Liver (tissue), 9 donors: ENCODE results near the gene CCR7. TPM values are rescaled to one million over a fixed set of nuclear protein-coding genes. Genes with fewer than 3 reads are reported as not detected.

Experiments used
- DNase-seq: peaks from one replicate; pipeline ENCODE4 v3.0.0-alpha.2; 2017; ENCODE audit warnings: low spot score
- H3K27ac ChIP-seq, 2 donors: one replicate each; pipeline ENCODE4 v1.7.0; 2013; ENCODE audit warnings: inconsistent platforms in 2 of 2, low read length in 2 of 2, control low read depth in 1 of 2, low read depth in 1 of 2, mild to moderate bottlenecking in 1 of 2
- H3K27me3 ChIP-seq, 4 donors: one replicate each; pipeline versions ENCODE4 v1.6.1 to v1.7.0; 2013; ENCODE audit warnings: low read length in 3 of 4, inconsistent platforms in 1 of 4, mild to moderate bottlenecking in 1 of 4, moderate library complexity in 1 of 4; ENCODE audit not compliant: control insufficient read depth in 4 of 4, insufficient read depth in 4 of 4
- H3K36me3 ChIP-seq, 4 donors: one replicate each; pipeline versions ENCODE4 v1.6.1 to v1.7.0; 2013; ENCODE audit warnings: low read length in 3 of 4, mild to moderate bottlenecking in 3 of 4, low read depth in 1 of 4, moderate library complexity in 1 of 4; ENCODE audit not compliant: control insufficient read depth in 4 of 4, insufficient read depth in 3 of 4
- H3K4me1 ChIP-seq, 4 donors: one replicate each; pipeline versions ENCODE4 v1.6.1 to v1.7.0; 2013; ENCODE audit warnings: low read length in 3 of 4, mild to moderate bottlenecking in 3 of 4, moderate library complexity in 1 of 4; ENCODE audit not compliant: control insufficient read depth in 4 of 4, insufficient read depth in 4 of 4
- H3K4me3 ChIP-seq, 3 donors: one replicate each; pipeline versions ENCODE4 v1.6.1 to v1.7.0; 2013; ENCODE audit warnings: low read length in 3 of 3, control low read depth in 1 of 3, low read depth in 1 of 3, mild to moderate bottlenecking in 1 of 3
- H3K9ac ChIP-seq, 2 donors: one replicate each; pipeline ENCODE4 v1.7.0; 2013; ENCODE audit warnings: low read length in 2 of 2, mild to moderate bottlenecking in 2 of 2, moderate library complexity in 2 of 2, control low read depth in 1 of 2, low read depth in 1 of 2
- H3K9me3 ChIP-seq, 4 donors: one replicate each; pipeline versions ENCODE4 v1.6.1 to v1.7.0; 2013; ENCODE audit warnings: low read length in 3 of 4; ENCODE audit not compliant: control insufficient read depth in 4 of 4
- EGR1 ChIP-seq, 2 donors: IDR thresholded peaks; 2 replicates each; pipeline ENCODE4 v1.6.1; 2016 to 2018; ENCODE audit warnings: antibody characterized with exemption in 2 of 2, low read depth in 2 of 2
- FOXA1 ChIP-seq: IDR thresholded peaks from 2 replicates; pipeline ENCODE4 v1.6.1; 2016; ENCODE audit warnings: antibody characterized with exemption
- FOXA2 ChIP-seq: IDR thresholded peaks from 2 replicates; pipeline ENCODE4 v1.6.1; 2016; ENCODE audit warnings: antibody characterized with exemption
- GABPA ChIP-seq, 2 donors: IDR thresholded peaks in 1 of 2; conservative IDR thresholded peaks in 1 of 2; 2 replicates each; pipeline ENCODE4 v1.6.1; 2016; ENCODE audit warnings: antibody characterized with exemption in 2 of 2, mild to moderate bottlenecking in 1 of 2, moderate library complexity in 1 of 2
- HNF4A ChIP-seq, 2 donors: conservative IDR thresholded peaks; 2 replicates each; pipeline ENCODE4 v1.6.1; 2016; ENCODE audit warnings: antibody characterized with exemption in 2 of 2, mild to moderate bottlenecking in 2 of 2
- HNF4G ChIP-seq: IDR thresholded peaks from 2 replicates; pipeline ENCODE4 v1.6.1; 2016; ENCODE audit warnings: antibody characterized with exemption
- JUND ChIP-seq, 2 donors: IDR thresholded peaks; 2 replicates each; pipeline ENCODE4 v1.6.1; 2016; ENCODE audit warnings: antibody characterized with exemption in 2 of 2
- NR2F2 ChIP-seq: IDR thresholded peaks from 2 replicates; pipeline ENCODE4 v1.6.1; 2016; ENCODE audit warnings: antibody characterized with exemption
- RAD21 ChIP-seq, 2 donors: IDR thresholded peaks; 2 replicates each; pipeline ENCODE4 v1.6.1; 2016; ENCODE audit warnings: antibody characterized with exemption in 2 of 2, mild to moderate bottlenecking in 2 of 2
- RXRA ChIP-seq, 2 donors: IDR thresholded peaks; 2 replicates each; pipeline ENCODE4 v1.6.1; 2017 to 2018; ENCODE audit warnings: antibody characterized with exemption in 2 of 2, mild to moderate bottlenecking in 1 of 2
- SP1 ChIP-seq: IDR thresholded peaks from 2 replicates; pipeline ENCODE4 v1.6.1; 2018; ENCODE audit warnings: antibody characterized with exemption, mild to moderate bottlenecking
- TAF1 ChIP-seq: conservative IDR thresholded peaks from 2 replicates; pipeline ENCODE4 v1.6.1; 2016; ENCODE audit warnings: antibody characterized with exemption, mild to moderate bottlenecking
- YY1 ChIP-seq: IDR thresholded peaks from 2 replicates; pipeline ENCODE4 v1.6.1; 2016; ENCODE audit warnings: antibody characterized with exemption, mild to moderate bottlenecking
- WGBS: extraction: QIAGEN DNeasy Blood & Tissue Kit; methylation state at CpG from one replicate; pipeline ENCODE4 v1.1.7; 2013; 5-methylcytosine and 5-hydroxymethylcytosine counted together
- polyA plus RNA-seq, 2 donors: library from polyadenylated mRNA; stranded (reverse) in 1 of 2; unstranded in 1 of 2; fragments of 200-250 nt in 1 of 2; fragments of >200 nt in 1 of 2; fragmentation: Nextera tagmentation in 1 of 2; extraction: Ambion mirVana in 1 of 2; gene quantifications; one replicate each; pipeline versions ENCODE4 v1.2.1 to v1.2.3, GENCODE V29; 2013 to 2015
- total RNA-seq, 2 donors: library from RNA; depleted of rRNA; stranded (reverse); fragments of >200 nt; gene quantifications; one replicate each; pipeline ENCODE4 v1.2.3, GENCODE V29; 2014
- TF ChIP-seq, protein P1 (sequence below): IDR thresholded peaks from 2 replicates; pipeline ENCODE4 v1.6.1; 2016; ENCODE audit warnings: antibody characterized with exemption
- TF ChIP-seq, protein P2 (sequence below): IDR thresholded peaks from 2 replicates; pipeline ENCODE4 v1.6.1; 2016; ENCODE audit warnings: antibody characterized with exemption
- TF ChIP-seq, protein P3 (sequence below): fragments of 150-350 bp; IDR thresholded peaks from 2 replicates; pipeline ENCODE4 v1.5.1; 2017; ENCODE audit warnings: improper control_type of control experiment, low read depth, low read length; ENCODE audit not compliant: missing input control
- donor health status: healthy.
- donor health status: healthy.
- donor health status: healthy.
- donor health status: healthy.
- donor health status: healthy.

The CCR7 gene
- total and polyA plus RNA-seq, 4 donors: 0.08 to 0.89 (median 0.28) TPM

DNA sequence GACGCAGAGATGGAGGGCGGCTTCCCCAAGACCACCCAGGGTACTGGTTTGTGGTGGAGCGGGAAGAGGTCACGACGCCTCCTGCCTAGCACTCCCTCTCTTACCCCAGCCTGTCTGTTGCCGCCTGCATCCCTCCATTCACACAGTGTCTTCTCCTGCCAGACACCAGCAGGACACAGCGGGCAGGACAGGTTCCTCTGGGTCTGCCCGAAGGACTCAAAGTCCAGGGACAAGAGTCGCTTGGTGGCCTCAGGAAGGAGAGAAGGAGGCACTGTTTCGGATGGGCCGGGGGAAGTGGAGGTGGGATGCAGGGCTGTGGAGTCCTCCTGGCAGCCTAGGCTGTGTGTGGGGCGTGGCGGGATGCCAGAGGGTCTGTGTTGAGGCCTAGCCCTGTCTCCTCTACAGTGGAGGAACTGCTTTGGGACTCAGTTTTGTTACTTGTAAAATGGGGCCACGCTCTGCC is 44.2 kb downstream of the CCR7 start:
- H3K4me3 ChIP-seq: no peak overlapping the region
- no peaks in the 10 kb centered on the region for H3K4me1 ChIP-seq
- no peaks in the 10 kb centered on the region for H3K27me3 ChIP-seq
- no peak for DNase-seq
- peaks cover 0 to 7% (median 0%) of the 10 kb centered on the region in 4 donors for H3K9me3 ChIP-seq
- TF ChIP-seq, protein P1, sequence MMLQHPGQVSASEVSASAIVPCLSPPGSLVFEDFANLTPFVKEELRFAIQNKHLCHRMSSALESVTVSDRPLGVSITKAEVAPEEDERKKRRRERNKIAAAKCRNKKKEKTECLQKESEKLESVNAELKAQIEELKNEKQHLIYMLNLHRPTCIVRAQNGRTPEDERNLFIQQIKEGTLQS: no peak
- TF ChIP-seq SP1: no peak
- TF ChIP-seq, protein P2, sequence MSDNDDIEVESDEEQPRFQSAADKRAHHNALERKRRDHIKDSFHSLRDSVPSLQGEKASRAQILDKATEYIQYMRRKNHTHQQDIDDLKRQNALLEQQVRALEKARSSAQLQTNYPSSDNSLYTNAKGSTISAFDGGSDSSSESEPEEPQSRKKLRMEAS: no peak
- no peak for TF ChIP-seq RAD21 (IDR thresholded peaks at IDR 0.05)
- no peak for TF ChIP-seq HNF4A (conservative IDR thresholded peaks at IDR 0.05)
- TF ChIP-seq YY1: no peak
- no peak for TF ChIP-seq NR2F2
- no peak for TF ChIP-seq FOXA2
- no peak for TF ChIP-seq TAF1
- TF ChIP-seq FOXA1: no peak
- no peak for TF ChIP-seq JUND (IDR thresholded peaks at IDR 0.05)
- TF ChIP-seq, protein P3, sequence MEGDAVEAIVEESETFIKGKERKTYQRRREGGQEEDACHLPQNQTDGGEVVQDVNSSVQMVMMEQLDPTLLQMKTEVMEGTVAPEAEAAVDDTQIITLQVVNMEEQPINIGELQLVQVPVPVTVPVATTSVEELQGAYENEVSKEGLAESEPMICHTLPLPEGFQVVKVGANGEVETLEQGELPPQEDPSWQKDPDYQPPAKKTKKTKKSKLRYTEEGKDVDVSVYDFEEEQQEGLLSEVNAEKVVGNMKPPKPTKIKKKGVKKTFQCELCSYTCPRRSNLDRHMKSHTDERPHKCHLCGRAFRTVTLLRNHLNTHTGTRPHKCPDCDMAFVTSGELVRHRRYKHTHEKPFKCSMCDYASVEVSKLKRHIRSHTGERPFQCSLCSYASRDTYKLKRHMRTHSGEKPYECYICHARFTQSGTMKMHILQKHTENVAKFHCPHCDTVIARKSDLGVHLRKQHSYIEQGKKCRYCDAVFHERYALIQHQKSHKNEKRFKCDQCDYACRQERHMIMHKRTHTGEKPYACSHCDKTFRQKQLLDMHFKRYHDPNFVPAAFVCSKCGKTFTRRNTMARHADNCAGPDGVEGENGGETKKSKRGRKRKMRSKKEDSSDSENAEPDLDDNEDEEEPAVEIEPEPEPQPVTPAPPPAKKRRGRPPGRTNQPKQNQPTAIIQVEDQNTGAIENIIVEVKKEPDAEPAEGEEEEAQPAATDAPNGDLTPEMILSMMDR: no peak
- TF ChIP-seq GABPA (IDR thresholded peaks at IDR 0.05 in 1 of 2, conservative IDR thresholded peaks at IDR 0.05 in 1 of 2): no peak
- no peak for TF ChIP-seq HNF4G
- no peak for TF ChIP-seq RXRA (IDR thresholded peaks at IDR 0.05)
- no peak for TF ChIP-seq EGR1 (IDR thresholded peaks at IDR 0.05; ENCODE audit: low read depth in 2 of 2)
- H3K36me3 ChIP-seq: no peaks in the 10 kb centered on the region
- 93% methylated on average over 14 of the region's 14 CpGs for WGBS
- no peak overlapping the region for H3K27ac ChIP-seq
- no peak overlapping the region for H3K9ac ChIP-seq

DNA sequence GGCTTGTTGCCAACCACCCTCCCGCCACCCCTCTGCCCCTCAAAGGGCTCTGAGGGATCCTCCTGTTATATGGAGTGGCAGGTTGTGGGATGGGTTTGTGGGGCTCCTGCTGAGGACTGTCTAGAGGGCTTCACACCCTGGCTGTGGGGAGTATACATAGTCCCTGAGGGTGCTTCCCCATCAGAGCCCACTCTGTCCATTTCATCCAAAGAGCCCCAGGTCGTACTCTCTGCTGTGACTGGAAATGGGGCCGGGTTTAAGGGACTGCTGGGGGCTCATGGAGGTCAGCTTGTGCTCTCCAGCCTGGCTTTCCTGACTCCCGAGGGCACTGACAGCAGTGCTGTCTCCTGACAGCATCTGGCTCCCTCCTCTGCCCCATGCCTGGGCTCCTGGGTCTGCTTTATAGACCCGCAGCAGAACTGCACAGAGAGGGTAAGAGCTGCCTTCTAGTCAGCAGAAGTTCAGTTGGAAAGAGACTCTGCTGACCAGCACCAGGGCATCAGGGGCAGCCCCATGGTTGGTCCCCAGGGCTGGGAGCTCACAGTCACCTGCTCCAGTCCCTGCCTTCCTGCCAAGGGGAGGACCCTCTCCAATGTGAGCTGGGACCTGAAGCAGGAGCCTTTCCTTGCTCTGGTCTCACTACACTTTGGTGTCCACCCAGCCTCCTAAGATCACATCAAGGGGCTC is 46.0 kb downstream of the CCR7 start:
- H3K9ac ChIP-seq: no peak overlapping the region
- H3K27me3 ChIP-seq: no peaks in the 10 kb centered on the region
- no peak overlapping the region for H3K4me3 ChIP-seq
- H3K9me3 ChIP-seq: no peaks in the 10 kb centered on the region
- DNase-seq: no peak
- H3K36me3 ChIP-seq: no peaks in the 10 kb centered on the region
- H3K27ac ChIP-seq: no peak overlapping the region
- no peaks in the 10 kb centered on the region for H3K4me1 ChIP-seq
- TF ChIP-seq RXRA (IDR thresholded peaks at IDR 0.05) (no peak), RAD21 (IDR thresholded peaks at IDR 0.05) (no peak), FOXA1 (no peak), GABPA (IDR thresholded peaks at IDR 0.05 in 1 of 2, conservative IDR thresholded peaks at IDR 0.05 in 1 of 2) (no peak), SP1 (no peak), JUND (IDR thresholded peaks at IDR 0.05) (no peak), HNF4G (no peak), TAF1 (no peak), YY1 (no peak), FOXA2 (no peak)
- TF ChIP-seq, protein P2: no peak
- TF ChIP-seq, protein P1: no peak
- 93% methylated on average over 5 of the region's 5 CpGs for whole genome bisulfite sequencing
